ENCODE data around the gene UNC5C. TPM values are rescaled to one million over a fixed set of nuclear protein-coding genes. Genes with fewer than 3 reads are reported as not detected.

Gene UNC5C
- total and polyA plus RNA-seq, 10 of the 15 experiments (the other 5 are each of a cell fraction or from before 2014, with no cell fraction given): 0.02 to 2.0 (median 0.15) TPM; not detected in 1

DNA sequence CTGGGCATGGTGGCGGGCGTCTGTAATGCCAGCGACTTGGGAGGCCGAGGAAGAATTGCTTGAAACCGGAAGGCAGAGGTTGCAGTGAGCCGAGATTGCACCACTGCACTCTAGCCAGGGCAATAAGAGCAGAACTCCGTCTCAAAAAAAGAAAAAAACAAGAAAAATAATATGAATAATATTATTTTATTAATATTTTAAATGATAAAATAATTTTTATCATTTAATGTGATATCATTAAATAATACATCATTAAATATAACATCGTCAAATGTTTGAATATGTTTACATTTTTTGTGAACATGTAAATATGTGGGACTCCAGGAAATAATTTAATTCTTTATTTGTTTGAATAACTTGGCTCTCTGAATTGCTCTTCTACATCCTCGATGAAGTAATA lies 15.5 kb downstream of the UNC5C start:
- no peak overlapping the region for H3K4me2 ChIP-seq (ENCODE audit: control insufficient read depth, insufficient read depth)
- no peaks in the 10 kb centered on the region for H3K4me1 ChIP-seq (ENCODE audit: control insufficient read depth, insufficient read depth, low read length)
- no peak overlapping the region for H2AFZ ChIP-seq (ENCODE audit: control insufficient read depth, low read depth, low read length)
- no peaks in the 10 kb centered on the region for H3K79me2 ChIP-seq (ENCODE audit: control insufficient read depth, insufficient read depth, low read length)
- ChIA-PET CTCF (no interaction called here), SMC1A (ENCODE audit: uncharacterized antibody, unreplicated experiment) (interaction anchor here (1.6 kb wide), 1 partner anchor 9 kb away, joined by 6 read pairs; no protein-coding TSS in a partner anchor), RAD21 (ENCODE audit: unreplicated experiment) (interaction anchor here (1.4 kb wide), 1 partner anchor 9 kb away, joined by 4 read pairs; no protein-coding TSS in a partner anchor), POLR2A (interaction anchor here (0.8 kb wide), 1 partner anchor 15 kb away, joined by 3 read pairs; no protein-coding TSS in a partner anchor)
- H3K27me3 ChIP-seq (replicated peaks in 1 of 2; ENCODE audit: control insufficient read depth in 2 of 2, insufficient read depth in 2 of 2, low read length in 1 of 2): no peaks in the 10 kb centered on the region
- ATAC-seq (no peak), DNase-seq (ENCODE audit: low read depth, low spot score) (no peak), FAIRE-seq (no peak)
- no peaks in the 10 kb centered on the region for H3K36me3 ChIP-seq (ENCODE audit: control insufficient read depth in 2 of 2, insufficient read depth in 2 of 2, low read length in 1 of 2)
- no peak overlapping the region for H3K9ac ChIP-seq (ENCODE audit: control insufficient read depth, insufficient read depth, low read length)
- H3K27ac ChIP-seq (ENCODE audit: control insufficient read depth, insufficient read depth): no peak overlapping the region
- H4K20me1 ChIP-seq (ENCODE audit: control insufficient read depth, insufficient read depth): no peaks in the 10 kb centered on the region
- TF ChIP-seq POLR2AphosphoS5 (IDR thresholded peaks at IDR 0.05; ENCODE audit: low read length): no peak
- no peak for TF ChIP-seq BMI1 (IDR thresholded peaks at IDR 0.05; ENCODE audit: borderline replicate concordance)
- TF ChIP-seq SMAD1 (IDR thresholded peaks at IDR 0.05; ENCODE audit: low read depth, partially characterized antibody): no peak
- no peak for TF ChIP-seq ZZZ3 (IDR thresholded peaks at IDR 0.05; ENCODE audit: control insufficient read depth, insufficient read length, low read depth)
- no peak for TF ChIP-seq FOS (IDR thresholded peaks at IDR 0.05; ENCODE audit: borderline replicate concordance, extremely low read depth, insufficient read length)
- TF ChIP-seq POU2F2 (IDR thresholded peaks at IDR 0.05; ENCODE audit: borderline replicate concordance, low read depth, low read length): no peak
- no peak for TF ChIP-seq SMC3 (IDR thresholded peaks at IDR 0.05; ENCODE audit: borderline replicate concordance, low read length)
- TF ChIP-seq ZBTB4 (CRISPR knock-in tag; IDR thresholded peaks at IDR 0.05): no peak
- TF ChIP-seq SREBF1 (IDR thresholded peaks at IDR 0.05; ENCODE audit: low read length): no peak
- H3K9me3 ChIP-seq (replicated peaks; ENCODE audit: control insufficient read depth, insufficient read depth, low read length): no peaks in the 10 kb centered on the region
- 72% methylated on average over 9 of the region's 9 CpGs for WGBS (ENCODE audit: insufficient coverage, insufficient replicate concordance, low lambda C conversion rate, missing lambda C conversion rate)
- BruUV-seq (replicated peaks): no TSS peak
- in situ Hi-C loops (cut with MboI): no loop called here
- H3K4me3 ChIP-seq: no peak overlapping the region
- intact Hi-C loops (cut with micrococcal nuclease; ENCODE audit: unreplicated experiment): no loop called here

Measured in GM12878 (cell line).